ENCODE results near the gene RANBP3L. TPM values are rescaled to one million over a fixed set of nuclear protein-coding genes. Genes with fewer than 3 reads are reported as not detected.

The RANBP3L gene
- total and polyA plus RNA-seq, 10 of the 15 experiments (the other 5 are each of a cell fraction or from before 2014, with no cell fraction given), result 0.02 to 0.29 (median 0.06) TPM; not detected in 4

DNA sequence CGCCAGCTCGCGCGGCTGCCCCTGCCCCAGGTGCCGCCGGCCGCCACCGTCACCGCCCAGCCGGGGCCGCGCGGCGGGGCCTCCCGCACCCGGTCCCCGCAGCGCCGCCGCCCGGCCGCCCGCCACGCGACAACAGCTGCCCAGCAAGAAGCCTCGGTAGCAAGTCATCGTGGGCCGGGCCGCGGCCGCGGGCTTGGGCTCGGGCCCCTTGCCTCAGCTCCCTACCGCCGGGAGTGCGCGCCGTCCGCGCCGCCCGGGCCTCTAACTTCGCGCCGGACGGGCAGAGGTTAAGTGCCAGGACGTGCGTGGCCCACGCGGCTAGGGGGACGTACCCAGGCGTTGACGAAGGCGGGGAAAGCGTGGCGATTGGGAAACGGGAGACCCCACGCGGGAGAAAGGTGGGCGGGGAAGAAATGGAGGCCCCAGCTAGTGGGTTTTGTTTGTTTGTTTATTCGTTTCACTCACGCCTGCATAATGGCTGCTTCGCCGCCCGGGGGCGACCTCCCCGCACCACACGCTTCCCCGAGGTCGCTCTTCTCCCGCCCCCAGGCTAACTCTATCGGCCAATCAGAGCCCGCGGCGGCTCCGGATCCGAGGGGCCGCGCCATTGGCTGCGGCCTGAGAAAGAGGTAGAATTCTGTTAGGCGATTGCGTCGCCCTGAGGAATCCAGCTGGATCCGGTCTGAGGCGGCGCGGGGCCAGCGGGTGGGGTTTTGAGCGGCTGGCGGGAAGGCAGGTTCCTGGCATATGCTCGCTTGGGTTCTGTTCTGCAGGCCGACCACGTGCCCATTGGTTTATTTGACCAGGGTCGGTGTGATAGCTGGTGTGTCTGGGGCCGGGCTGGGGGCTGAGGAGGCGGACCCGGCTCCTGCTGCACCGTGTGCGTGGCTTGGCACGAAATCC is 59.8 kb downstream of the RANBP3L start, which contains the start of gene NADK2 (continued):
- TF ChIP-seq NFYA (IDR thresholded peaks at IDR 0.05; ENCODE audit: borderline replicate concordance, low read depth, low read length) (no peak), SREBF2 (IDR thresholded peaks at IDR 0.05; ENCODE audit: low read length) (no peak), MYC (IDR thresholded peaks at IDR 0.05; ENCODE audit: insufficient read depth, insufficient read length, insufficient replicate concordance, low read length, severe bottlenecking) (peak; percentile 18), BACH1 (IDR thresholded peaks at IDR 0.05; ENCODE audit: borderline replicate concordance) (peak; percentile 81), ZNF207 (IDR thresholded peaks at IDR 0.05; ENCODE audit: borderline replicate concordance) (no peak), ZNF384 (IDR thresholded peaks at IDR 0.05; ENCODE audit: borderline replicate concordance, low read depth, low read length) (no peak), SIN3A (IDR thresholded peaks at IDR 0.05; ENCODE audit: low read depth, low read length) (no peak), SREBF1 (IDR thresholded peaks at IDR 0.05; ENCODE audit: low read length) (no peak), ETV6 (conservative IDR thresholded peaks at IDR 0.05 in 1 of 2, IDR thresholded peaks at IDR 0.05 in 1 of 2; ENCODE audit: borderline replicate concordance in 1 of 2, low read depth in 1 of 2) (no peak)
- TF ChIP-seq, protein P1, sequence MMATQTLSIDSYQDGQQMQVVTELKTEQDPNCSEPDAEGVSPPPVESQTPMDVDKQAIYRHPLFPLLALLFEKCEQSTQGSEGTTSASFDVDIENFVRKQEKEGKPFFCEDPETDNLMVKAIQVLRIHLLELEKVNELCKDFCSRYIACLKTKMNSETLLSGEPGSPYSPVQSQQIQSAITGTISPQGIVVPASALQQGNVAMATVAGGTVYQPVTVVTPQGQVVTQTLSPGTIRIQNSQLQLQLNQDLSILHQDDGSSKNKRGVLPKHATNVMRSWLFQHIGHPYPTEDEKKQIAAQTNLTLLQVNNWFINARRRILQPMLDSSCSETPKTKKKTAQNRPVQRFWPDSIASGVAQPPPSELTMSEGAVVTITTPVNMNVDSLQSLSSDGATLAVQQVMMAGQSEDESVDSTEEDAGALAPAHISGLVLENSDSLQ (IDR thresholded peaks at IDR 0.05), result no peak; the same call in 1 of the 2 replicates
- TF ChIP-seq, protein P2, sequence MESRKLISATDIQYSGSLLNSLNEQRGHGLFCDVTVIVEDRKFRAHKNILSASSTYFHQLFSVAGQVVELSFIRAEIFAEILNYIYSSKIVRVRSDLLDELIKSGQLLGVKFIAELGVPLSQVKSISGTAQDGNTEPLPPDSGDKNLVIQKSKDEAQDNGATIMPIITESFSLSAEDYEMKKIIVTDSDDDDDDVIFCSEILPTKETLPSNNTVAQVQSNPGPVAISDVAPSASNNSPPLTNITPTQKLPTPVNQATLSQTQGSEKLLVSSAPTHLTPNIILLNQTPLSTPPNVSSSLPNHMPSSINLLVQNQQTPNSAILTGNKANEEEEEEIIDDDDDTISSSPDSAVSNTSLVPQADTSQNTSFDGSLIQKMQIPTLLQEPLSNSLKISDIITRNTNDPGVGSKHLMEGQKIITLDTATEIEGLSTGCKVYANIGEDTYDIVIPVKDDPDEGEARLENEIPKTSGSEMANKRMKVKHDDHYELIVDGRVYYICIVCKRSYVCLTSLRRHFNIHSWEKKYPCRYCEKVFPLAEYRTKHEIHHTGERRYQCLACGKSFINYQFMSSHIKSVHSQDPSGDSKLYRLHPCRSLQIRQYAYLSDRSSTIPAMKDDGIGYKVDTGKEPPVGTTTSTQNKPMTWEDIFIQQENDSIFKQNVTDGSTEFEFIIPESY (IDR thresholded peaks at IDR 0.05), result no peak
- TF ChIP-seq, protein P3, sequence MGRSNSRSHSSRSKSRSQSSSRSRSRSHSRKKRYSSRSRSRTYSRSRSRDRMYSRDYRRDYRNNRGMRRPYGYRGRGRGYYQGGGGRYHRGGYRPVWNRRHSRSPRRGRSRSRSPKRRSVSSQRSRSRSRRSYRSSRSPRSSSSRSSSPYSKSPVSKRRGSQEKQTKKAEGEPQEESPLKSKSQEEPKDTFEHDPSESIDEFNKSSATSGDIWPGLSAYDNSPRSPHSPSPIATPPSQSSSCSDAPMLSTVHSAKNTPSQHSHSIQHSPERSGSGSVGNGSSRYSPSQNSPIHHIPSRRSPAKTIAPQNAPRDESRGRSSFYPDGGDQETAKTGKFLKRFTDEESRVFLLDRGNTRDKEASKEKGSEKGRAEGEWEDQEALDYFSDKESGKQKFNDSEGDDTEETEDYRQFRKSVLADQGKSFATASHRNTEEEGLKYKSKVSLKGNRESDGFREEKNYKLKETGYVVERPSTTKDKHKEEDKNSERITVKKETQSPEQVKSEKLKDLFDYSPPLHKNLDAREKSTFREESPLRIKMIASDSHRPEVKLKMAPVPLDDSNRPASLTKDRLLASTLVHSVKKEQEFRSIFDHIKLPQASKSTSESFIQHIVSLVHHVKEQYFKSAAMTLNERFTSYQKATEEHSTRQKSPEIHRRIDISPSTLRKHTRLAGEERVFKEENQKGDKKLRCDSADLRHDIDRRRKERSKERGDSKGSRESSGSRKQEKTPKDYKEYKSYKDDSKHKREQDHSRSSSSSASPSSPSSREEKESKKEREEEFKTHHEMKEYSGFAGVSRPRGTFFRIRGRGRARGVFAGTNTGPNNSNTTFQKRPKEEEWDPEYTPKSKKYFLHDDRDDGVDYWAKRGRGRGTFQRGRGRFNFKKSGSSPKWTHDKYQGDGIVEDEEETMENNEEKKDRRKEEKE (IDR thresholded peaks at IDR 0.05), result no peak
- TF ChIP-seq, protein P4, sequence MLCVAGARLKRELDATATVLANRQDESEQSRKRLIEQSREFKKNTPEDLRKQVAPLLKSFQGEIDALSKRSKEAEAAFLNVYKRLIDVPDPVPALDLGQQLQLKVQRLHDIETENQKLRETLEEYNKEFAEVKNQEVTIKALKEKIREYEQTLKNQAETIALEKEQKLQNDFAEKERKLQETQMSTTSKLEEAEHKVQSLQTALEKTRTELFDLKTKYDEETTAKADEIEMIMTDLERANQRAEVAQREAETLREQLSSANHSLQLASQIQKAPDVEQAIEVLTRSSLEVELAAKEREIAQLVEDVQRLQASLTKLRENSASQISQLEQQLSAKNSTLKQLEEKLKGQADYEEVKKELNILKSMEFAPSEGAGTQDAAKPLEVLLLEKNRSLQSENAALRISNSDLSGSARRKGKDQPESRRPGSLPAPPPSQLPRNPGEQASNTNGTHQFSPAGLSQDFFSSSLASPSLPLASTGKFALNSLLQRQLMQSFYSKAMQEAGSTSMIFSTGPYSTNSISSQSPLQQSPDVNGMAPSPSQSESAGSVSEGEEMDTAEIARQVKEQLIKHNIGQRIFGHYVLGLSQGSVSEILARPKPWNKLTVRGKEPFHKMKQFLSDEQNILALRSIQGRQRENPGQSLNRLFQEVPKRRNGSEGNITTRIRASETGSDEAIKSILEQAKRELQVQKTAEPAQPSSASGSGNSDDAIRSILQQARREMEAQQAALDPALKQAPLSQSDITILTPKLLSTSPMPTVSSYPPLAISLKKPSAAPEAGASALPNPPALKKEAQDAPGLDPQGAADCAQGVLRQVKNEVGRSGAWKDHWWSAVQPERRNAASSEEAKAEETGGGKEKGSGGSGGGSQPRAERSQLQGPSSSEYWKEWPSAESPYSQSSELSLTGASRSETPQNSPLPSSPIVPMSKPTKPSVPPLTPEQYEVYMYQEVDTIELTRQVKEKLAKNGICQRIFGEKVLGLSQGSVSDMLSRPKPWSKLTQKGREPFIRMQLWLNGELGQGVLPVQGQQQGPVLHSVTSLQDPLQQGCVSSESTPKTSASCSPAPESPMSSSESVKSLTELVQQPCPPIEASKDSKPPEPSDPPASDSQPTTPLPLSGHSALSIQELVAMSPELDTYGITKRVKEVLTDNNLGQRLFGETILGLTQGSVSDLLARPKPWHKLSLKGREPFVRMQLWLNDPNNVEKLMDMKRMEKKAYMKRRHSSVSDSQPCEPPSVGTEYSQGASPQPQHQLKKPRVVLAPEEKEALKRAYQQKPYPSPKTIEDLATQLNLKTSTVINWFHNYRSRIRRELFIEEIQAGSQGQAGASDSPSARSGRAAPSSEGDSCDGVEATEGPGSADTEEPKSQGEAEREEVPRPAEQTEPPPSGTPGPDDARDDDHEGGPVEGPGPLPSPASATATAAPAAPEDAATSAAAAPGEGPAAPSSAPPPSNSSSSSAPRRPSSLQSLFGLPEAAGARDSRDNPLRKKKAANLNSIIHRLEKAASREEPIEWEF (IDR thresholded peaks at IDR 0.05; ENCODE audit: insufficient replicate concordance, low read depth, low read length), result no peak
- TF ChIP-seq, protein P5, sequence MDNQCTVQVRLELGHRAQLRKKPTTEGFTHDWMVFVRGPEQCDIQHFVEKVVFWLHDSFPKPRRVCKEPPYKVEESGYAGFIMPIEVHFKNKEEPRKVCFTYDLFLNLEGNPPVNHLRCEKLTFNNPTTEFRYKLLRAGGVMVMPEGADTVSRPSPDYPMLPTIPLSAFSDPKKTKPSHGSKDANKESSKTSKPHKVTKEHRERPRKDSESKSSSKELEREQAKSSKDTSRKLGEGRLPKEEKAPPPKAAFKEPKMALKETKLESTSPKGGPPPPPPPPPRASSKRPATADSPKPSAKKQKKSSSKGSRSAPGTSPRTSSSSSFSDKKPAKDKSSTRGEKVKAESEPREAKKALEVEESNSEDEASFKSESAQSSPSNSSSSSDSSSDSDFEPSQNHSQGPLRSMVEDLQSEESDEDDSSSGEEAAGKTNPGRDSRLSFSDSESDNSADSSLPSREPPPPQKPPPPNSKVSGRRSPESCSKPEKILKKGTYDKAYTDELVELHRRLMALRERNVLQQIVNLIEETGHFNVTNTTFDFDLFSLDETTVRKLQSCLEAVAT (IDR thresholded peaks at IDR 0.05), result no peak; the same call in 1 of the 2 replicates
